ENCODE measurements around the gene ZNF784.

ZNF784 gene

GRCh38 chr19:55654868-55655647 is 30.7 kb upstream of the ZNF784 start, which contains the start of gene U2AF2:
Gene U2AF2, plus strand, starts transcription at chr19:55655035. Its CDS starts 70 bp downstream, at chr19:55655105.
- peaks cover 9% of the 10 kb centered on the region for H3K4me1 ChIP-seq (ENCODE audit: control insufficient read depth, insufficient read depth, low read length)
- H3K4me3 ChIP-seq (ENCODE audit: low read depth, low read length), result peak within 1 kb of the TSS; percentile 96
- peak within 1 kb of the TSS; percentile 98 for H3K9ac ChIP-seq (ENCODE audit: low read depth, low read length)
- no peaks in the 10 kb centered on the region for H3K9me3 ChIP-seq (ENCODE audit: control insufficient read depth, insufficient read depth, low read length)
- H3K36me3 ChIP-seq (ENCODE audit: control insufficient read depth, insufficient read depth, low read length), result peaks cover 17% of the 10 kb centered on the region
- no peaks in the 10 kb centered on the region for H3K27me3 ChIP-seq (ENCODE audit: control insufficient read depth, insufficient read depth, low read length)

- peak overlapping the region; percentile 68 for H3K4me3 ChIP-seq (ENCODE audit: low read depth, low read length)
- H3K27me3 ChIP-seq (ENCODE audit: control insufficient read depth, insufficient read depth, low read length), result no peaks in the 10 kb centered on the region
- H3K4me1 ChIP-seq (ENCODE audit: control insufficient read depth, insufficient read depth, low read length), result peaks cover 9% of the 10 kb centered on the region
- peaks cover 11% of the 10 kb centered on the region for H3K36me3 ChIP-seq (ENCODE audit: control insufficient read depth, insufficient read depth, low read length)
- peak overlapping the region; percentile 95 for H3K9ac ChIP-seq (ENCODE audit: low read depth, low read length)
- H3K9me3 ChIP-seq (ENCODE audit: control insufficient read depth, insufficient read depth, low read length), result no peaks in the 10 kb centered on the region
These were observed 30.0 kb upstream of the ZNF784 start for GRCh38 chr19:55654323-55654867.

- H3K9ac ChIP-seq (ENCODE audit: low read depth, low read length), result peak overlapping the region; percentile 95
- peaks cover 9% of the 10 kb centered on the region for H3K4me1 ChIP-seq (ENCODE audit: control insufficient read depth, insufficient read depth, low read length)
- peaks cover 5% of the 10 kb centered on the region for H3K36me3 ChIP-seq (ENCODE audit: control insufficient read depth, insufficient read depth, low read length)
- H3K4me3 ChIP-seq (ENCODE audit: low read depth, low read length), result peak overlapping the region; percentile 68
- H3K27me3 ChIP-seq (ENCODE audit: control insufficient read depth, insufficient read depth, low read length), result no peaks in the 10 kb centered on the region
- H3K9me3 ChIP-seq (ENCODE audit: control insufficient read depth, insufficient read depth, low read length), result no peaks in the 10 kb centered on the region
These were observed 29.4 kb upstream of the ZNF784 start for GRCh38 chr19:55653651-55654322.

- Histone ChIP-seq H3K4me1 (ENCODE audit: control insufficient read depth, insufficient read depth, low read length) (peaks cover under 1% of the 10 kb centered on the region), H3K27me3 (ENCODE audit: control insufficient read depth, insufficient read depth, low read length) (no peaks in the 10 kb centered on the region), H3K9ac (ENCODE audit: low read depth, low read length) (no peak overlapping the region), H3K36me3 (ENCODE audit: control insufficient read depth, insufficient read depth, low read length) (peaks cover 2% of the 10 kb centered on the region), H3K9me3 (ENCODE audit: control insufficient read depth, insufficient read depth, low read length) (no peaks in the 10 kb centered on the region), H3K4me3 (ENCODE audit: low read depth, low read length) (peak overlapping the region; percentile 68)
These were observed 28.2 kb upstream of the ZNF784 start for GRCh38 chr19:55652311-55653128.

GRCh38 chr19:55651236-55651635 is 26.9 kb upstream of the ZNF784 start:
- H3K4me1 ChIP-seq (ENCODE audit: control insufficient read depth, insufficient read depth, low read length), result no peaks in the 10 kb centered on the region
- H3K9me3 ChIP-seq (ENCODE audit: control insufficient read depth, insufficient read depth, low read length), result no peaks in the 10 kb centered on the region
- H3K27me3 ChIP-seq (ENCODE audit: control insufficient read depth, insufficient read depth, low read length), result no peaks in the 10 kb centered on the region
- H3K9ac ChIP-seq (ENCODE audit: low read depth, low read length), result no peak overlapping the region
- peaks cover 2% of the 10 kb centered on the region for H3K36me3 ChIP-seq (ENCODE audit: control insufficient read depth, insufficient read depth, low read length)
- H3K4me3 ChIP-seq (ENCODE audit: low read depth, low read length), result no peak overlapping the region

GRCh38 chr19:55650602-55651230 is 26.4 kb upstream of the ZNF784 start:
- no peaks in the 10 kb centered on the region for H3K4me1 ChIP-seq (ENCODE audit: control insufficient read depth, insufficient read depth, low read length)

GRCh38 chr19:55650126-55650557 is 25.8 kb upstream of the ZNF784 start:
- no peak overlapping the region for H3K9ac ChIP-seq (ENCODE audit: low read depth, low read length)
- H3K36me3 ChIP-seq (ENCODE audit: control insufficient read depth, insufficient read depth, low read length), result peaks cover 5% of the 10 kb centered on the region
- no peaks in the 10 kb centered on the region for H3K27me3 ChIP-seq (ENCODE audit: control insufficient read depth, insufficient read depth, low read length)
- H3K4me3 ChIP-seq (ENCODE audit: low read depth, low read length), result no peak overlapping the region
- no peaks in the 10 kb centered on the region for H3K4me1 ChIP-seq (ENCODE audit: control insufficient read depth, insufficient read depth, low read length)
- no peaks in the 10 kb centered on the region for H3K9me3 ChIP-seq (ENCODE audit: control insufficient read depth, insufficient read depth, low read length)

More at GRCh38 chr19:55650602-55651230, 26.4 kb upstream of the ZNF784 start:
- Histone ChIP-seq H3K4me3 (ENCODE audit: low read depth, low read length) (no peak overlapping the region), H3K9me3 (ENCODE audit: control insufficient read depth, insufficient read depth, low read length) (no peaks in the 10 kb centered on the region), H3K9ac (ENCODE audit: low read depth, low read length) (no peak overlapping the region), H3K27me3 (ENCODE audit: control insufficient read depth, insufficient read depth, low read length) (no peaks in the 10 kb centered on the region), H3K36me3 (ENCODE audit: control insufficient read depth, insufficient read depth, low read length) (peaks cover 2% of the 10 kb centered on the region)

GRCh38 chr19:55649268-55650125 is 25.1 kb upstream of the ZNF784 start:
- Histone ChIP-seq H3K36me3 (ENCODE audit: control insufficient read depth, insufficient read depth, low read length) (peaks cover 12% of the 10 kb centered on the region), H3K27me3 (ENCODE audit: control insufficient read depth, insufficient read depth, low read length) (no peaks in the 10 kb centered on the region), H3K9ac (ENCODE audit: low read depth, low read length) (no peak overlapping the region), H3K4me3 (ENCODE audit: low read depth, low read length) (no peak overlapping the region), H3K9me3 (ENCODE audit: control insufficient read depth, insufficient read depth, low read length) (no peaks in the 10 kb centered on the region), H3K4me1 (ENCODE audit: control insufficient read depth, insufficient read depth, low read length) (no peaks in the 10 kb centered on the region)

GRCh38 chr19:55648585-55649267 is 24.4 kb upstream of the ZNF784 start:
- Histone ChIP-seq H3K9me3 (ENCODE audit: control insufficient read depth, insufficient read depth, low read length) (no peaks in the 10 kb centered on the region), H3K36me3 (ENCODE audit: control insufficient read depth, insufficient read depth, low read length) (peaks cover 13% of the 10 kb centered on the region), H3K4me1 (ENCODE audit: control insufficient read depth, insufficient read depth, low read length) (no peaks in the 10 kb centered on the region), H3K9ac (ENCODE audit: low read depth, low read length) (peak overlapping the region; percentile 47), H3K4me3 (ENCODE audit: low read depth, low read length) (peak overlapping the region; percentile 76), H3K27me3 (ENCODE audit: control insufficient read depth, insufficient read depth, low read length) (no peaks in the 10 kb centered on the region)

Measured in iPS-15b (cell line).